ENCODE results near the gene ME2. TPM values are rescaled to one million over a fixed set of nuclear protein-coding genes. Genes with fewer than 3 reads are reported as not detected.

Gene ME2
- total RNA-seq, 1 donor from 2014 or later: 119 TPM

Other genes starting within 250 kb of the ME2 start
- 4.0 TPM for gene MRO, start 59.1 kb upstream of the ME2 start, total RNA-seq
- 4.3 TPM for gene ELAC1, start 88.9 kb downstream of the ME2 start, total RNA-seq
- gene SMAD4, start 151.1 kb downstream of the ME2 start, total RNA-seq: 94.0 TPM